Keratinocyte (primary cell): ENCODE data around the gene ARL3. TPM values are rescaled to one million over a fixed set of nuclear protein-coding genes. Genes with fewer than 3 reads are reported as not detected.

Experiments used
- DNase-seq: peaks from one replicate; pipeline ENCODE4 v3.0.0-alpha.2; 2011; ENCODE audit warnings: low read depth, missing footprints, low spot score
- FAIRE-seq: peaks from 2 replicates; lab custom pipeline; 2011; peaks lifted over from hg19 to GRCh38; lab: Jason Lieb, UNC
- H2AFZ ChIP-seq: 2 replicates; pipeline ENCODE4 v1.6.0; 2012; ENCODE audit warnings: low read length, control low read depth, inconsistent platforms; ENCODE audit not compliant: control insufficient read depth
- H3K27ac ChIP-seq: 2 replicates; pipeline ENCODE4 v1.5.1; 2011; ENCODE audit warnings: low read length; ENCODE audit not compliant: control insufficient read depth, insufficient read depth
- H3K27me3 ChIP-seq: 3 replicates; pipeline ENCODE4 v1.6.0; 2011; ENCODE audit warnings: low read length; ENCODE audit not compliant: control insufficient read depth, insufficient read depth; ENCODE audit errors: extremely low read depth
- H3K36me3 ChIP-seq, 2 experiments: 2 replicates in 1 of 2; 3 replicates in 1 of 2; pipeline ENCODE4 v1.5.1; 2011; ENCODE audit warnings: low read length in 2 of 2, mild to moderate bottlenecking in 1 of 2; ENCODE audit not compliant: control insufficient read depth in 2 of 2, insufficient read depth in 2 of 2; ENCODE audit errors: extremely low read depth in 1 of 2
- H3K4me1 ChIP-seq: 3 replicates; pipeline ENCODE4 v1.5.1; 2011; ENCODE audit warnings: low read length; ENCODE audit not compliant: control insufficient read depth, insufficient read depth; ENCODE audit errors: extremely low read depth
- H3K4me2 ChIP-seq: 3 replicates; pipeline ENCODE4 v1.6.0; 2011; ENCODE audit warnings: low read depth, low read length; ENCODE audit not compliant: control insufficient read depth, insufficient read depth; ENCODE audit errors: extremely low read depth
- H3K4me3 ChIP-seq, 3 experiments: fragments of 200-600 bp in 1 of 3; sonication (generic) in 1 of 3; 2 replicates in 2 of 3; 3 replicates in 1 of 3; pipeline ENCODE4 v1.5.1; 2011 to 2016; ENCODE audit warnings: low read length in 3 of 3, mild to moderate bottlenecking in 3 of 3, control low read depth in 2 of 3, inconsistent platforms in 1 of 3, low read depth in 1 of 3, mixed read lengths in 1 of 3, mixed run types in 1 of 3, moderate library complexity in 1 of 3; ENCODE audit not compliant: control insufficient read depth in 2 of 3, insufficient read depth in 2 of 3; ENCODE audit errors: extremely low read depth in 1 of 3
- H3K79me2 ChIP-seq: 2 replicates; pipeline ENCODE4 v1.6.0; 2012; ENCODE audit warnings: low read length; ENCODE audit not compliant: control insufficient read depth, insufficient read depth
- H3K9ac ChIP-seq: 3 replicates; pipeline ENCODE4 v1.6.0; 2011; ENCODE audit warnings: low read length; ENCODE audit not compliant: control insufficient read depth, insufficient read depth; ENCODE audit errors: extremely low read depth
- H3K9me1 ChIP-seq: 3 replicates; pipeline ENCODE4 v1.6.0; 2011; ENCODE audit warnings: low read length; ENCODE audit not compliant: control insufficient read depth, insufficient read depth; ENCODE audit errors: extremely low read depth
- H3K9me3 ChIP-seq: 2 replicates; pipeline ENCODE4 v1.5.1; 2012; ENCODE audit warnings: low read depth, low read length; ENCODE audit not compliant: control insufficient read depth
- H4K20me1 ChIP-seq: 3 replicates; pipeline ENCODE4 v1.6.0; 2011; ENCODE audit warnings: low read length; ENCODE audit not compliant: control insufficient read depth, insufficient read depth; ENCODE audit errors: extremely low read depth
- EZH2 ChIP-seq: IDR thresholded peaks from one replicate; pipeline ENCODE4 v1.6.1; 2012; ENCODE audit warnings: inconsistent platforms, mild to moderate bottlenecking, low read length, moderate library complexity
- dilution Hi-C: fragments of 300-500 bp; cut with MboI; formaldehyde crosslinking; loops from one replicate; pipeline ENCODE4 v1.7.0; 2020; ENCODE audit warnings: low sequenced_read_pairs; ENCODE audit not compliant: extremely low pct_ligation_motif_present
- polyA plus RNA-seq, 5 experiments: library from polyadenylated mRNA; depleted of rRNA in 3 of 5; stranded (reverse) in 3 of 5; stranded (forward) in 1 of 5; unstranded in 1 of 5; fragments of >200 nt; gene quantifications; 1 replicate in 1 of 5; 2 replicates in 3 of 5; 3 replicates in 1 of 5; pipeline versions ENCODE4 v1.2.1 to v1.2.3, GENCODE V29; 2011 to 2012; ENCODE audit warnings: missing spikeins in 2 of 5, low read depth in 1 of 5, low replicate concordance in 1 of 5
- TF ChIP-seq, protein P1 (sequence below), 3 experiments: IDR thresholded peaks in 1 of 3; conservative IDR thresholded peaks in 1 of 3; optimal IDR thresholded peaks in 1 of 3; 2 replicates in 2 of 3; 3 replicates in 1 of 3; pipeline versions ENCODE3 to v1.5.1; 2011; ENCODE audit warnings: low read length in 3 of 3, mild to moderate bottlenecking in 3 of 3, moderate library complexity in 2 of 3, control low read depth in 1 of 3, inconsistent platforms in 1 of 3; ENCODE audit not compliant: insufficient read depth in 2 of 3; ENCODE audit errors: extremely low read depth in 1 of 3

Gene ARL3
- polyA plus RNA-seq, 1 donor (not counting 4 experiments of a cell fraction or from before 2014, with no cell fraction given), result 10.7 TPM

DNA sequence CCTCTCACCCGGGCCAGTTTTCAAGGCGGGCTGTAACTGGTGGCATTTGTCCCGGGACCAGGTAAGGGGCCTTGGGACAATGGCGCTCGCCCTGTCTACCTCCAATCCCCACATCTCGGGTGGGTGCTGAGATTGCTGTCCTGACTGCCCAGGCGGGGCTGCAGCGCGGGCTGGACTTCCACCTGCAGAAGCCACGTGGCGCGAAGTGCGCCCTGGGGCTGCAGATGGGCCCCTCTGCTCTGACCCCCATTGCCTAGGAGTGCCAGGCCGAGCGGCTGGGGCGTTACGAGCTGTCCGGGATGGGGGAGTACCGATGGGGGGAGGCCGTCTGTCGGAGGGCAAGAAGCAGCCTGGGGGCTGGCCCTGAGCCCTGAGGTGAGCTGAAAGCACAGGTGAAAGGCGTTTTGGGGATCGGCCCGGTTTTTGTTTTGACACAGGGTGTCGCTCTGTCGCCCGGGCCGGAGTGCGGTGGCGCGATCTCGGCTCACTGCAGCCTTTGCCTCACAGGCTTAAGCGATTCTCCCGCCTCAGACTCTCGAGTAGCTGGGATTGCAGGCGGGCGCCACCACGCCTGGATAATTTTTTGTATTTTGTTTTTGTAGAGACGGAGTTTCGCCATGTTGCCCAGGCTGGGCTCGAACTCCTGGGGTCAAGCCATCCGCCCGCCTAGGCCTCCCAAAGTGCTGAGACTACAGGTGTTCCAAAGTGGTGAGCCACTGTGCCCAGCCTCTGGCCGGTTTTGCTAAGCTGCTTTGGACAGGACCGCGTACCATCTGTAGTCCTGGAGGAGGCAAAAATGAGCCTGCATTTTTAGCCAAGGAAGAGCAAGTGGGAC lies 641 bp upstream of the ARL3 start, which contains the start of gene SFXN2:
Gene SFXN2 (plus strand): TSS at position 16 of the 835 bp plus-strand sequence. CDS start 12,001 bp downstream, outside the sequence.
- Histone ChIP-seq H3K27me3 (no peaks in the 10 kb centered on the region), H3K9me3 (no peaks in the 10 kb centered on the region), H3K4me2 (peak within 1 kb of the TSS; percentile 99), H4K20me1 (no peaks in the 10 kb centered on the region), H3K36me3 (no peaks in the 10 kb centered on the region), H3K27ac (peak within 1 kb of the TSS; percentile 65), H3K79me2 (peaks cover 19% of the 10 kb centered on the region), H3K4me3 (peak within 1 kb of the TSS; percentile 83 to 96 (median 91)), H3K4me1 (peaks cover 19% of the 10 kb centered on the region), H3K9me1 (no peaks in the 10 kb centered on the region), H2AFZ (peak within 1 kb of the TSS; percentile 96), H3K9ac (peak within 1 kb of the TSS; percentile 83)
- FAIRE-seq (no peak), DNase-seq (no peak)
- TF ChIP-seq, protein P1, sequence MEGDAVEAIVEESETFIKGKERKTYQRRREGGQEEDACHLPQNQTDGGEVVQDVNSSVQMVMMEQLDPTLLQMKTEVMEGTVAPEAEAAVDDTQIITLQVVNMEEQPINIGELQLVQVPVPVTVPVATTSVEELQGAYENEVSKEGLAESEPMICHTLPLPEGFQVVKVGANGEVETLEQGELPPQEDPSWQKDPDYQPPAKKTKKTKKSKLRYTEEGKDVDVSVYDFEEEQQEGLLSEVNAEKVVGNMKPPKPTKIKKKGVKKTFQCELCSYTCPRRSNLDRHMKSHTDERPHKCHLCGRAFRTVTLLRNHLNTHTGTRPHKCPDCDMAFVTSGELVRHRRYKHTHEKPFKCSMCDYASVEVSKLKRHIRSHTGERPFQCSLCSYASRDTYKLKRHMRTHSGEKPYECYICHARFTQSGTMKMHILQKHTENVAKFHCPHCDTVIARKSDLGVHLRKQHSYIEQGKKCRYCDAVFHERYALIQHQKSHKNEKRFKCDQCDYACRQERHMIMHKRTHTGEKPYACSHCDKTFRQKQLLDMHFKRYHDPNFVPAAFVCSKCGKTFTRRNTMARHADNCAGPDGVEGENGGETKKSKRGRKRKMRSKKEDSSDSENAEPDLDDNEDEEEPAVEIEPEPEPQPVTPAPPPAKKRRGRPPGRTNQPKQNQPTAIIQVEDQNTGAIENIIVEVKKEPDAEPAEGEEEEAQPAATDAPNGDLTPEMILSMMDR (optimal IDR thresholded peaks at IDR 0.05 in 1 of 3, IDR thresholded peaks at IDR 0.05 in 1 of 3, conservative IDR thresholded peaks at IDR 0.05 in 1 of 3; ENCODE audit: extremely low read depth in 1 of 3, insufficient read depth in 2 of 3, low read length in 3 of 3), result peak in 1 of 3 experiments; percentile 7
- TF ChIP-seq EZH2, result no peak
- dilution Hi-C loops, result no loop called here

DNA sequence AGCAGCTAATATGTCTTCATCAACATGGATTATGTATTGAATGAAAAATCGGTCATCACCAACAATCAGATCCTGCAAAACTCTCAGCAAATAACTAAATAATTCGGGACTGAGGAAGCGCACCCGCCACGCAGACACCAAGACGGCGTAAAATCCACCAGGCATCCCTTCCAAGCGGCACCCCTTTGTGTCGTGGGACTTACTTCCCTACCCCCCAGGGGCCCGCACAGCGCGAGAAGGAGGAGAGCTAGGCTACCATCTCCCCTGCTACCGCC lies 721 bp downstream of the ARL3 start:
- no peaks in the 10 kb centered on the region for H3K9me3 ChIP-seq
- H3K9ac ChIP-seq, result peak overlapping the region; percentile 83
- TF ChIP-seq EZH2, result no peak
- TF ChIP-seq, protein P1 (optimal IDR thresholded peaks at IDR 0.05 in 1 of 3, IDR thresholded peaks at IDR 0.05 in 1 of 3, conservative IDR thresholded peaks at IDR 0.05 in 1 of 3; ENCODE audit: extremely low read depth in 1 of 3, insufficient read depth in 2 of 3, low read length in 3 of 3), result peak in 1 of 3 experiments; percentile 19
- peaks cover 19% of the 10 kb centered on the region for H3K4me1 ChIP-seq
- H2AFZ ChIP-seq, result peak overlapping the region; percentile 96
- no peaks in the 10 kb centered on the region for H3K27me3 ChIP-seq
- peak overlapping the region; percentile 65 for H3K27ac ChIP-seq
- peak overlapping the region; percentile 99 for H3K4me2 ChIP-seq
- H3K9me1 ChIP-seq, result no peaks in the 10 kb centered on the region
- H3K79me2 ChIP-seq, result peaks cover 19% of the 10 kb centered on the region
- peak overlapping the region; percentile 70 to 96 (median 91) for H3K4me3 ChIP-seq
- dilution Hi-C loops, result no loop called here
- DNase-seq (no peak), FAIRE-seq (no peak)
- H3K36me3 ChIP-seq, result no peaks in the 10 kb centered on the region
- H4K20me1 ChIP-seq, result no peaks in the 10 kb centered on the region
